ENCODE data around the gene ZNF652.

The ZNF652 gene

GRCh38 chr17:49353607-49354006 is 8.4 kb downstream of the ZNF652 start:
- Histone ChIP-seq H3K36me3 (replicated peaks) (no peaks in the 10 kb centered on the region), H3K4me3 (ENCODE audit: low read depth, low read length) (no peak overlapping the region), H3K27ac (no peak overlapping the region), H3K27me3 (replicated peaks) (no peaks in the 10 kb centered on the region)
- no peak for DNase-seq
- in situ Hi-C loops (cut with HindIII; ENCODE audit: low pct_ligation_motif_present, low sequenced_read_pairs): no loop called here
- TF ChIP-seq CTCF (IDR thresholded peaks at IDR 0.05; ENCODE audit: low read depth, low read length, missing control alignments): no peak

GRCh38 chr17:49352587-49353154 is 9.4 kb downstream of the ZNF652 start:
- TF ChIP-seq CTCF (IDR thresholded peaks at IDR 0.05; ENCODE audit: low read depth, low read length, missing control alignments): no peak
- Histone ChIP-seq H3K27ac (no peak overlapping the region), H3K4me3 (ENCODE audit: low read depth, low read length) (no peak overlapping the region), H3K36me3 (replicated peaks) (no peaks in the 10 kb centered on the region), H3K27me3 (replicated peaks) (no peaks in the 10 kb centered on the region)
- in situ Hi-C loops (cut with HindIII; ENCODE audit: low pct_ligation_motif_present, low sequenced_read_pairs): no loop called here
- DNase-seq: no peak

- TF ChIP-seq CTCF (IDR thresholded peaks at IDR 0.05; ENCODE audit: low read depth, low read length, missing control alignments): no peak
- Histone ChIP-seq H3K27ac (no peak overlapping the region), H3K27me3 (replicated peaks) (no peaks in the 10 kb centered on the region), H3K36me3 (replicated peaks) (no peaks in the 10 kb centered on the region), H3K4me3 (ENCODE audit: low read depth, low read length) (no peak overlapping the region)
- in situ Hi-C loops (cut with HindIII; ENCODE audit: low pct_ligation_motif_present, low sequenced_read_pairs): no loop called here
- no peak for DNase-seq
Observed at GRCh38 chr17:49351572-49352140, 10.4 kb downstream of the ZNF652 start.

- H3K4me3 ChIP-seq (ENCODE audit: low read depth, low read length): no peak overlapping the region
- no peak for TF ChIP-seq CTCF (IDR thresholded peaks at IDR 0.05; ENCODE audit: low read depth, low read length, missing control alignments)
- no peaks in the 10 kb centered on the region for H3K36me3 ChIP-seq (replicated peaks)
- H3K27me3 ChIP-seq (replicated peaks): no peaks in the 10 kb centered on the region
- in situ Hi-C loops (cut with HindIII; ENCODE audit: low pct_ligation_motif_present, low sequenced_read_pairs): no loop called here
- H3K27ac ChIP-seq: no peak overlapping the region
- DNase-seq: no peak
Observed at GRCh38 chr17:49349541-49349940, 12.5 kb downstream of the ZNF652 start.

- H3K27ac ChIP-seq: no peak overlapping the region
- in situ Hi-C loops (cut with HindIII; ENCODE audit: low pct_ligation_motif_present, low sequenced_read_pairs): no loop called here
- TF ChIP-seq CTCF (IDR thresholded peaks at IDR 0.05; ENCODE audit: low read depth, low read length, missing control alignments): no peak
- no peaks in the 10 kb centered on the region for H3K36me3 ChIP-seq (replicated peaks)
- H3K27me3 ChIP-seq (replicated peaks): no peaks in the 10 kb centered on the region
- H3K4me3 ChIP-seq (ENCODE audit: low read depth, low read length): no peak overlapping the region
- no peak for DNase-seq
Observed at GRCh38 chr17:49344914-49345313, 17.1 kb downstream of the ZNF652 start.

GRCh38 chr17:49343273-49343672 is 18.8 kb downstream of the ZNF652 start:
- H3K36me3 ChIP-seq (replicated peaks): no peaks in the 10 kb centered on the region
- peak; percentile 25 for DNase-seq
- no peak overlapping the region for H3K27ac ChIP-seq
- no peak for TF ChIP-seq CTCF (IDR thresholded peaks at IDR 0.05; ENCODE audit: low read depth, low read length, missing control alignments)
- no peaks in the 10 kb centered on the region for H3K27me3 ChIP-seq (replicated peaks)
- in situ Hi-C loops (cut with HindIII; ENCODE audit: low pct_ligation_motif_present, low sequenced_read_pairs): no loop called here
- H3K4me3 ChIP-seq (ENCODE audit: low read depth, low read length): no peak overlapping the region
